Astrocyte (in vitro differentiated cells and primary cell): Measurements from ENCODE around the gene TNFAIP8L3. TPM values are rescaled to one million over a fixed set of nuclear protein-coding genes. Genes with fewer than 3 reads are reported as not detected.

Source experiments
- DNase-seq: peaks from one replicate; pipeline ENCODE4 v3.0.0-alpha.2; 2010; ENCODE audit warnings: low read depth
- FAIRE-seq: peaks from 2 replicates; lab custom pipeline; 2011; peaks lifted over from hg19 to GRCh38; lab: Jason Lieb, UNC
- H2AFZ ChIP-seq: 2 replicates; pipeline ENCODE4 v1.6.0; 2012; ENCODE audit warnings: low read depth, low read length, inconsistent platforms
- H3K27ac ChIP-seq: 2 replicates; pipeline ENCODE4 v1.5.1; 2011; ENCODE audit warnings: low read depth, low read length, inconsistent platforms
- H3K27me3 ChIP-seq: 2 replicates; pipeline ENCODE4 v1.6.0; 2011; ENCODE audit warnings: low read length, inconsistent platforms; ENCODE audit not compliant: insufficient read depth
- H3K36me3 ChIP-seq: 2 replicates; pipeline ENCODE4 v1.5.1; 2011; ENCODE audit warnings: low read length, inconsistent platforms; ENCODE audit not compliant: insufficient read depth
- H3K4me1 ChIP-seq: 2 replicates; pipeline ENCODE4 v1.5.1; 2011; ENCODE audit warnings: low read length, inconsistent platforms; ENCODE audit not compliant: insufficient read depth
- H3K4me2 ChIP-seq: 2 replicates; pipeline ENCODE4 v1.6.0; 2012; ENCODE audit warnings: low read length, inconsistent platforms
- H3K4me3 ChIP-seq: 2 replicates; pipeline ENCODE4 v1.5.1; 2011; ENCODE audit warnings: low read depth, mild to moderate bottlenecking, low read length, inconsistent platforms; ENCODE audit not compliant: insufficient read depth
- H3K79me2 ChIP-seq: 2 replicates; pipeline ENCODE4 v1.6.0; 2012; ENCODE audit warnings: mild to moderate bottlenecking, low read length, inconsistent platforms; ENCODE audit not compliant: insufficient read depth
- H3K9ac ChIP-seq: 2 replicates; pipeline ENCODE4 v1.6.0; 2012; ENCODE audit warnings: mild to moderate bottlenecking, low read length, inconsistent platforms
- H3K9me3 ChIP-seq: 2 replicates; pipeline ENCODE4 v1.5.1; 2012; ENCODE audit warnings: low read depth, mild to moderate bottlenecking, low read length, inconsistent platforms; ENCODE audit not compliant: insufficient read depth
- H4K20me1 ChIP-seq: 2 replicates; pipeline ENCODE4 v1.6.0; 2012; ENCODE audit warnings: low read length, inconsistent platforms; ENCODE audit not compliant: insufficient read depth
- H3K27ac Mint-ChIP-seq: one replicate; pipeline ENCODE4 v1.8.0; 2021; ENCODE audit warnings: mild to moderate bottlenecking, mixed read lengths; ENCODE audit not compliant: unreplicated experiment
- H3K27me3 Mint-ChIP-seq: one replicate; pipeline ENCODE4 v1.8.0; 2021; ENCODE audit warnings: low read depth, mixed read lengths; ENCODE audit not compliant: unreplicated experiment
- H3K36me3 Mint-ChIP-seq: one replicate; pipeline ENCODE4 v1.8.0; 2021; ENCODE audit warnings: low read depth, mixed read lengths; ENCODE audit not compliant: unreplicated experiment
- H3K4me1 Mint-ChIP-seq: one replicate; pipeline ENCODE4 v1.8.0; 2021; ENCODE audit warnings: low read depth, mixed read lengths; ENCODE audit not compliant: unreplicated experiment
- H3K4me3 Mint-ChIP-seq: one replicate; pipeline ENCODE4 v1.8.0; 2021; ENCODE audit warnings: mild to moderate bottlenecking, moderate library complexity, mixed read lengths; ENCODE audit not compliant: unreplicated experiment
- H3K9me3 Mint-ChIP-seq: one replicate; pipeline ENCODE4 v1.8.0; 2021; ENCODE audit warnings: mild to moderate bottlenecking, mixed read lengths; ENCODE audit not compliant: unreplicated experiment
- EZH2 ChIP-seq: IDR thresholded peaks from 2 replicates; pipeline ENCODE4 v1.6.1; 2012; ENCODE audit warnings: mild to moderate bottlenecking, low read length, inconsistent platforms; ENCODE audit not compliant: insufficient read depth
- total RNA-seq: library from RNA; stranded (reverse); gene quantifications from 2 replicates; pipeline ENCODE4 v1.2.1, GENCODE V29; 2021
- TF ChIP-seq, protein P1 (sequence below): IDR thresholded peaks from 2 replicates; pipeline ENCODE4 v1.5.1; 2011; ENCODE audit warnings: low read depth, mild to moderate bottlenecking, inconsistent platforms, low read length, moderate library complexity; ENCODE audit not compliant: insufficient read depth

The TNFAIP8L3 gene
- total RNA-seq, 1 donor from 2014 or later, result 1.1 TPM

- Mint-ChIP-seq H3K4me3 (no peak overlapping the region), H3K4me1 (peaks cover 19% of the 10 kb centered on the region), H3K27ac (no peak overlapping the region), H3K27me3 (peaks cover 36% of the 10 kb centered on the region), H3K36me3 (peaks cover 8% of the 10 kb centered on the region), H3K9me3 (peaks cover 11% of the 10 kb centered on the region)
- Histone ChIP-seq H3K9me3 (no peaks in the 10 kb centered on the region), H3K27ac (no peak overlapping the region), H3K4me1 (peaks cover 24% of the 10 kb centered on the region), H2AFZ (no peak overlapping the region), H3K4me3 (no peak overlapping the region), H3K27me3 (peaks cover 2% of the 10 kb centered on the region), H3K4me2 (no peak overlapping the region), H3K36me3 (no peaks in the 10 kb centered on the region), H4K20me1 (no peaks in the 10 kb centered on the region), H3K79me2 (no peaks in the 10 kb centered on the region), H3K9ac (no peak overlapping the region)
- FAIRE-seq, result no peak
- DNase-seq, result peak; percentile 55
- TF ChIP-seq EZH2, result no peak
- TF ChIP-seq, protein P1, sequence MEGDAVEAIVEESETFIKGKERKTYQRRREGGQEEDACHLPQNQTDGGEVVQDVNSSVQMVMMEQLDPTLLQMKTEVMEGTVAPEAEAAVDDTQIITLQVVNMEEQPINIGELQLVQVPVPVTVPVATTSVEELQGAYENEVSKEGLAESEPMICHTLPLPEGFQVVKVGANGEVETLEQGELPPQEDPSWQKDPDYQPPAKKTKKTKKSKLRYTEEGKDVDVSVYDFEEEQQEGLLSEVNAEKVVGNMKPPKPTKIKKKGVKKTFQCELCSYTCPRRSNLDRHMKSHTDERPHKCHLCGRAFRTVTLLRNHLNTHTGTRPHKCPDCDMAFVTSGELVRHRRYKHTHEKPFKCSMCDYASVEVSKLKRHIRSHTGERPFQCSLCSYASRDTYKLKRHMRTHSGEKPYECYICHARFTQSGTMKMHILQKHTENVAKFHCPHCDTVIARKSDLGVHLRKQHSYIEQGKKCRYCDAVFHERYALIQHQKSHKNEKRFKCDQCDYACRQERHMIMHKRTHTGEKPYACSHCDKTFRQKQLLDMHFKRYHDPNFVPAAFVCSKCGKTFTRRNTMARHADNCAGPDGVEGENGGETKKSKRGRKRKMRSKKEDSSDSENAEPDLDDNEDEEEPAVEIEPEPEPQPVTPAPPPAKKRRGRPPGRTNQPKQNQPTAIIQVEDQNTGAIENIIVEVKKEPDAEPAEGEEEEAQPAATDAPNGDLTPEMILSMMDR, result no peak
These were observed 9.8 kb upstream of the TNFAIP8L3 start for GRCh38 chr15:51104512-51104911.

GRCh38 chr15:51103330-51103729, 8.6 kb upstream of the TNFAIP8L3 start:
- H3K4me2 ChIP-seq, result peak overlapping the region; percentile 4
- TF ChIP-seq, protein P1, result no peak
- no peak for TF ChIP-seq EZH2
- no peak overlapping the region for H3K4me3 ChIP-seq
- peaks cover 16% of the 10 kb centered on the region for H3K4me1 ChIP-seq
- no peak overlapping the region for H3K9ac ChIP-seq
- H3K79me2 ChIP-seq, result no peaks in the 10 kb centered on the region
- H2AFZ ChIP-seq, result no peak overlapping the region
- H3K36me3 ChIP-seq, result no peaks in the 10 kb centered on the region
- H3K27me3 Mint-ChIP-seq, result peaks cover 37% of the 10 kb centered on the region
- H3K9me3 Mint-ChIP-seq, result peaks cover 11% of the 10 kb centered on the region
- H3K27ac Mint-ChIP-seq, result no peak overlapping the region
- H3K36me3 Mint-ChIP-seq, result peaks cover 8% of the 10 kb centered on the region
- no peaks in the 10 kb centered on the region for H3K9me3 ChIP-seq
- peaks cover 12% of the 10 kb centered on the region for H3K4me1 Mint-ChIP-seq
- no peak overlapping the region for H3K27ac ChIP-seq
- H3K27me3 ChIP-seq, result peaks cover 4% of the 10 kb centered on the region
- FAIRE-seq, result peak; percentile 81
- no peaks in the 10 kb centered on the region for H4K20me1 ChIP-seq
- DNase-seq, result peak; percentile 95
- no peak overlapping the region for H3K4me3 Mint-ChIP-seq

GRCh38 chr15:51100785-51101489, 6.2 kb upstream of the TNFAIP8L3 start:
- peaks cover 23% of the 10 kb centered on the region for H3K4me1 ChIP-seq
- H3K9ac ChIP-seq, result no peak overlapping the region
- H3K27ac ChIP-seq, result no peak overlapping the region
- H3K79me2 ChIP-seq, result no peaks in the 10 kb centered on the region
- no peak overlapping the region for H3K4me2 ChIP-seq
- no peaks in the 10 kb centered on the region for H4K20me1 ChIP-seq
- H3K36me3 ChIP-seq, result no peaks in the 10 kb centered on the region
- DNase-seq (no peak), FAIRE-seq (no peak)
- peaks cover 10% of the 10 kb centered on the region for H3K27me3 ChIP-seq
- Mint-ChIP-seq H3K9me3 (peaks cover 11% of the 10 kb centered on the region), H3K4me1 (peaks cover 29% of the 10 kb centered on the region), H3K27me3 (peaks cover 40% of the 10 kb centered on the region), H3K27ac (no peak overlapping the region), H3K36me3 (peaks cover 8% of the 10 kb centered on the region), H3K4me3 (no peak overlapping the region)
- H3K4me3 ChIP-seq, result no peak overlapping the region
- no peaks in the 10 kb centered on the region for H3K9me3 ChIP-seq
- no peak overlapping the region for H2AFZ ChIP-seq
- TF ChIP-seq, protein P1, result no peak
- no peak for TF ChIP-seq EZH2
